Loucy (cell line): ENCODE results near the gene PTTG1IP2.

Experiments
- EZH2phosphoT487 ChIP-seq: fragments of 200-600 bp; IDR thresholded peaks from 2 replicates; pipeline ENCODE4 v1.6.1; 2018; ENCODE audit warnings: antibody characterized with exemption, mild to moderate bottlenecking, moderate library complexity, borderline replicate concordance
- TF ChIP-seq, protein P1 (sequence below): fragments of 200-600 bp; sonication (generic); conservative IDR thresholded peaks from 2 replicates; pipeline ENCODE4 v1.5.1; 2014; ENCODE audit warnings: mild to moderate bottlenecking, antibody characterized with exemption, low read length

DNA sequence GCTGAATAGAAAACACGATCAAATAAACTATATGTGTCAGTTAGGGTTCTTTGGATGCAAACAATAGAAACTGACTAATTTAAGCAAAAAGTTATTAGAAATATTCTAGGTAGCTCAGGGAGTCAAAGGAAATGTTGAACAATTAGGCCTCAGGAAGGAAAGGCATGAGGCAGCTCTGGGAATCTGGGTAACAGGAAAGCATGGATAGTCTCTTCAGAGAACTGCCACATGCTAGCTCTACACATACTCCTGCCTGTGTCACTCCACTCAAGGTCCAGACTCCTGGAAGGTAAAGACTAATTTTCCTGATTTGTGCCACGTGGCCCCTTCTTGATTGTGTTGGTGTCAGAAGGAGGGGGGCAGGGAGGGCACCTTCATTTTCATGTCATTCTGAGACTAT is 23.8 kb upstream of the PTTG1IP2 start:
- TF ChIP-seq, protein P1, sequence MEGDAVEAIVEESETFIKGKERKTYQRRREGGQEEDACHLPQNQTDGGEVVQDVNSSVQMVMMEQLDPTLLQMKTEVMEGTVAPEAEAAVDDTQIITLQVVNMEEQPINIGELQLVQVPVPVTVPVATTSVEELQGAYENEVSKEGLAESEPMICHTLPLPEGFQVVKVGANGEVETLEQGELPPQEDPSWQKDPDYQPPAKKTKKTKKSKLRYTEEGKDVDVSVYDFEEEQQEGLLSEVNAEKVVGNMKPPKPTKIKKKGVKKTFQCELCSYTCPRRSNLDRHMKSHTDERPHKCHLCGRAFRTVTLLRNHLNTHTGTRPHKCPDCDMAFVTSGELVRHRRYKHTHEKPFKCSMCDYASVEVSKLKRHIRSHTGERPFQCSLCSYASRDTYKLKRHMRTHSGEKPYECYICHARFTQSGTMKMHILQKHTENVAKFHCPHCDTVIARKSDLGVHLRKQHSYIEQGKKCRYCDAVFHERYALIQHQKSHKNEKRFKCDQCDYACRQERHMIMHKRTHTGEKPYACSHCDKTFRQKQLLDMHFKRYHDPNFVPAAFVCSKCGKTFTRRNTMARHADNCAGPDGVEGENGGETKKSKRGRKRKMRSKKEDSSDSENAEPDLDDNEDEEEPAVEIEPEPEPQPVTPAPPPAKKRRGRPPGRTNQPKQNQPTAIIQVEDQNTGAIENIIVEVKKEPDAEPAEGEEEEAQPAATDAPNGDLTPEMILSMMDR: no peak
- TF ChIP-seq EZH2phosphoT487: no peak
